SK-N-MC (cell line): ENCODE results near the gene MAT2B.

ENCODE experiments used
- EZH2 ChIP-seq: fragments of 200-600 bp; sonication (generic); IDR thresholded peaks from one replicate; pipeline ENCODE4 v1.6.1; 2017; ENCODE audit warnings: antibody characterized with exemption
- FOXP2 ChIP-seq: optimal IDR thresholded peaks from 2 replicates; pipeline ENCODE3; 2011; ENCODE audit warnings: mild to moderate bottlenecking, moderate library complexity; ENCODE audit not compliant: insufficient read depth; ENCODE audit errors: extremely low read length, control extremely low read depth
- POLR2AphosphoS5 ChIP-seq: IDR thresholded peaks from 2 replicates; pipeline ENCODE4 v1.6.1; 2012; ENCODE audit warnings: mild to moderate bottlenecking, low read depth, low read length, borderline replicate concordance

- TF ChIP-seq EZH2 (no peak), POLR2AphosphoS5 (no peak), FOXP2 (no peak)
These were observed 29.2 kb downstream of the MAT2B start for GRCh38 chr5:163534492-163535094.
